CD4-positive, alpha-beta T cell treated with Interleukin-17A for 4 hours (primary cell): ENCODE data around the gene C1QL1.
"Not testable (repeated sequence)": the region's sequence is repeated elsewhere in the genome, so short reads cannot be mapped to it uniquely, and the experiment has no call there.

Experiments
- DNase-seq: peaks from one replicate; pipeline ENCODE4 v3.0.0-alpha.2; 2020; ENCODE audit warnings: mixed read lengths

Gene C1QL1

GRCh38 chr17:44959821-44960531 lies 8.1 kb downstream of the C1QL1 start:
- no peak for DNase-seq

- DNase-seq: no peak
Observed at GRCh38 chr17:44956998-44957981, 10.8 kb downstream of the C1QL1 start.

- DNase-seq: no peak
Observed at GRCh38 chr17:44955674-44956425, 12.3 kb downstream of the C1QL1 start.

- DNase-seq: no peak
Observed at GRCh38 chr17:44952946-44953475, 15.1 kb downstream of the C1QL1 start.

- no peak for DNase-seq
Observed at GRCh38 chr17:44948315-44948795, 19.7 kb downstream of the C1QL1 start.

GRCh38 chr17:44947461-44948314 lies 20.4 kb downstream of the C1QL1 start, which contains the start of gene KIF18B:
Gene KIF18B, minus strand, starts transcription at chr17:44947773. Its CDS starts 11,429 bp downstream, at chr17:44936344.
- peak; percentile 87 for DNase-seq

- not testable (repeated sequence) for DNase-seq
Observed at GRCh38 chr17:44945652-44946051, 22.5 kb downstream of the C1QL1 start.

GRCh38 chr17:44942456-44942855 lies 25.6 kb downstream of the C1QL1 start:
- no peak for DNase-seq

- no peak for DNase-seq
Observed at GRCh38 chr17:44941712-44942331, 26.3 kb downstream of the C1QL1 start.

GRCh38 chr17:44940768-44941167 lies 27.3 kb downstream of the C1QL1 start:
- DNase-seq: no peak

- DNase-seq: no peak
Observed at GRCh38 chr17:44940317-44940716, 27.8 kb downstream of the C1QL1 start.

GRCh38 chr17:44935116-44935515 lies 33.0 kb downstream of the C1QL1 start:
- no peak for DNase-seq

GRCh38 chr17:44934745-44935105 lies 33.4 kb downstream of the C1QL1 start:
- no peak for DNase-seq

- no peak for DNase-seq
Observed at GRCh38 chr17:44933824-44934744, 34.0 kb downstream of the C1QL1 start.

GRCh38 chr17:44932787-44933097 lies 35.4 kb downstream of the C1QL1 start:
- no peak for DNase-seq

GRCh38 chr17:44932096-44932786 lies 35.9 kb downstream of the C1QL1 start:
- no peak for DNase-seq

- no peak for DNase-seq
Observed at GRCh38 chr17:44931376-44931775, 36.7 kb downstream of the C1QL1 start.

- no peak for DNase-seq
Observed at GRCh38 chr17:44930667-44931066, 37.4 kb downstream of the C1QL1 start.

- DNase-seq: no peak
Observed at GRCh38 chr17:44928950-44929720, 39.0 kb downstream of the C1QL1 start.
